Embryonic facial prominence (tissue), 1 donor: ENCODE measurements around the gene MUL1.
"Not testable (repeated sequence)": the region's sequence is repeated elsewhere in the genome, so short reads cannot be mapped to it uniquely, and the experiment has no call there.

ENCODE experiments used
- DNase-seq: peaks from one replicate; pipeline ENCODE4 v3.0.0-alpha.2; 2016; ENCODE audit errors: extremely low spot score

MUL1 gene

GRCh38 chr1:20511518-20512428, 3.8 kb upstream of the MUL1 start:
- no peak for DNase-seq

- DNase-seq, result no peak
Observed at GRCh38 chr1:20508411-20508771, 440 bp upstream of the MUL1 start.

GRCh38 chr1:20507248-20507563, 745 bp downstream of the MUL1 start:
- no peak for DNase-seq

- DNase-seq, result no peak
Observed at GRCh38 chr1:20505488-20505887, 2.5 kb downstream of the MUL1 start.

- no peak for DNase-seq
Observed at GRCh38 chr1:20500716-20501115, 7.2 kb downstream of the MUL1 start.

GRCh38 chr1:20499718-20500117, 8.2 kb downstream of the MUL1 start:
- DNase-seq, result no peak

- no peak for DNase-seq
Observed at GRCh38 chr1:20499105-20499504, 8.8 kb downstream of the MUL1 start.

GRCh38 chr1:20498116-20498515, 9.8 kb downstream of the MUL1 start:
- no peak for DNase-seq

GRCh38 chr1:20497506-20497905, 10.4 kb downstream of the MUL1 start:
- DNase-seq, result no peak

GRCh38 chr1:20496725-20497383, 11.1 kb downstream of the MUL1 start:
- DNase-seq, result not testable (repeated sequence)

GRCh38 chr1:20496241-20496661, 11.7 kb downstream of the MUL1 start:
- DNase-seq, result no peak

- no peak for DNase-seq
Observed at GRCh38 chr1:20495661-20496060, 12.3 kb downstream of the MUL1 start.

- no peak for DNase-seq
Observed at GRCh38 chr1:20494609-20495311, 13.2 kb downstream of the MUL1 start.

- DNase-seq, result peak; percentile 53
Observed at GRCh38 chr1:20493839-20494608, 13.9 kb downstream of the MUL1 start.

GRCh38 chr1:20493309-20493708, 14.6 kb downstream of the MUL1 start:
- DNase-seq, result no peak

GRCh38 chr1:20492751-20493150, 15.2 kb downstream of the MUL1 start:
- DNase-seq, result no peak

- no peak for DNase-seq
Observed at GRCh38 chr1:20491866-20492265, 16.1 kb downstream of the MUL1 start.

- no peak for DNase-seq
Observed at GRCh38 chr1:20491178-20491577, 16.8 kb downstream of the MUL1 start.

GRCh38 chr1:20487236-20487590, 20.7 kb downstream of the MUL1 start:
- DNase-seq, result no peak

- no peak for DNase-seq
Observed at GRCh38 chr1:20486457-20487235, 21.3 kb downstream of the MUL1 start.
